ENCODE measurements around the gene TRIM54. TPM values are rescaled to one million over a fixed set of nuclear protein-coding genes. Genes with fewer than 3 reads are reported as not detected.

TRIM54 gene
- total and polyA plus RNA-seq, 9 of the 15 experiments (the other 6 are each of a cell fraction or from before 2014, with no cell fraction given) = not detected

GRCh38 chr2:27251766-27252165, 30.5 kb upstream of the TRIM54 start:
- Histone ChIP-seq H3K4me2 (ENCODE audit: insufficient read depth, low read length) (no peak overlapping the region), H3K9me3 (replicated peaks; ENCODE audit: control insufficient read depth, insufficient read depth, low read depth, low read length) (no peaks in the 10 kb centered on the region), H3K27ac (ENCODE audit: extremely low read depth, low read depth, low read length) (no peak overlapping the region), H2AFZ (ENCODE audit: low read depth, low read length) (no peak overlapping the region), H3K4me3 (no peak overlapping the region), H3K9me1 (ENCODE audit: control insufficient read depth, insufficient read depth, low read length) (no peaks in the 10 kb centered on the region), H3K36me3 (ENCODE audit: control insufficient read depth, insufficient read depth, low read length) (no peaks in the 10 kb centered on the region), H3K79me2 (ENCODE audit: control insufficient read depth, insufficient read depth, low read length) (no peaks in the 10 kb centered on the region), H3K9ac (ENCODE audit: insufficient read depth in 1 of 2, low read depth in 2 of 2, low read length in 2 of 2) (no peak overlapping the region), H4K20me1 (replicated peaks; ENCODE audit: control insufficient read depth, insufficient read depth, low read length) (no peaks in the 10 kb centered on the region; the same call in 1 of the 2 replicates), H3K27me3 (ENCODE audit: control insufficient read depth in 2 of 2, insufficient read depth in 2 of 2, low read length in 2 of 2) (peaks cover 0 to 6% of the 10 kb centered on the region in 2 experiments; a peak in 1 of 5 replicates), H3K4me1 (replicated peaks in 1 of 2; ENCODE audit: control insufficient read depth in 2 of 2, insufficient read depth in 2 of 2, low read length in 2 of 2) (peaks cover 15 to 30% of the 10 kb centered on the region in 2 experiments)
- ATAC-seq (no peak), FAIRE-seq (no peak), DNase-seq (ENCODE audit: extremely low read depth in 1 of 4, low spot score in 3 of 4) (no peak)
- ChIA-PET CTCF (ENCODE audit: low intra/inter-chr PET ratio) (interaction anchor here (0.9 kb wide), 1 partner anchor 51 kb away, joined by 7 read pairs; no protein-coding TSS in a partner anchor), POLR2A (interaction anchor here (0.6 to 1.0 kb wide), 2 partner anchors 16 to 534 kb away, joined by 3 read pairs; no protein-coding TSS in a partner anchor)
- intact Hi-C loops (cut with micrococcal nuclease) (no loop called here), in situ Hi-C loops (cut with MboI) (no loop called here)
- TF ChIP-seq SLC30A9 (CRISPR knock-in tag; IDR thresholded peaks at IDR 0.05) (no peak), HDAC2 (IDR thresholded peaks at IDR 0.05) (no peak), CTCFL (IDR thresholded peaks at IDR 0.05; ENCODE audit: borderline replicate concordance, insufficient read depth, low read depth, low read length, poor library complexity, severe bottlenecking) (no peak), CBX1 (IDR thresholded peaks at IDR 0.05; ENCODE audit: low read depth) (no peak), NR4A1 (CRISPR knock-in tag; IDR thresholded peaks at IDR 0.05) (no peak), NR4A1 (tag; IDR thresholded peaks at IDR 0.05) (no peak), ZBTB1 (CRISPR knock-in tag; IDR thresholded peaks at IDR 0.05; ENCODE audit: borderline replicate concordance, low read depth) (no peak)
- 63% methylated on average over 10 of the region's 13 CpGs for whole genome bisulfite sequencing (ENCODE audit: insufficient coverage, low coverage, missing lambda C conversion rate)
- BruUV-seq (replicated peaks) = no TSS peak
